Natural killer cell (primary cell): ENCODE data around the gene CT45A1. TPM values are rescaled to one million over a fixed set of nuclear protein-coding genes. Genes with fewer than 3 reads are reported as not detected.

Experiments used
- total RNA-seq, 4 donors: library from RNA; stranded (reverse); fragments of 120-200 nt in 1 of 4; gene quantifications; one replicate each; pipeline versions ENCODE4 v1.2.3 to v1.2.4, GENCODE V29; 2013 to 2022

CT45A1 gene
- total RNA-seq, 3 donors from 2014 or later (not counting 1 experiment from before 2014, with no cell fraction given), result not detected

Other genes starting within 250 kb of the CT45A1 start
- 10 to 100 TPM; 24.0 to 30.2 (median 26.7) TPM for gene INTS6L, start 193.0 kb upstream of the CT45A1 start, total RNA-seq
- not detected for gene CT45A3, start 54.6 kb downstream of the CT45A1 start, total RNA-seq
- gene CT45A5, start 71.9 kb downstream of the CT45A1 start, total RNA-seq, result not detected
- not detected for gene CT45A6, start 89.1 kb downstream of the CT45A1 start, total RNA-seq
- not detected for gene CT45A2, start 106.4 kb downstream of the CT45A1 start, total RNA-seq
- not detected for gene CT45A7, start 123.6 kb downstream of the CT45A1 start, total RNA-seq
- not detected for gene CT45A8, start 140.9 kb downstream of the CT45A1 start, total RNA-seq
- not detected for gene CT45A9, start 158.2 kb downstream of the CT45A1 start, total RNA-seq
- gene CT45A10, start 179.8 kb downstream of the CT45A1 start, total RNA-seq, result not detected
- gene SAGE1, start 180.1 kb downstream of the CT45A1 start, total RNA-seq, result not detected